ENCODE data around the gene ACOT7.

Gene ACOT7

GRCh38 chr1:6359216-6360116 lies 34.1 kb downstream of the ACOT7 start:
- no peak for DNase-seq

GRCh38 chr1:6358757-6359201 lies 34.8 kb downstream of the ACOT7 start:
- peak; percentile 44 for DNase-seq

DNA sequence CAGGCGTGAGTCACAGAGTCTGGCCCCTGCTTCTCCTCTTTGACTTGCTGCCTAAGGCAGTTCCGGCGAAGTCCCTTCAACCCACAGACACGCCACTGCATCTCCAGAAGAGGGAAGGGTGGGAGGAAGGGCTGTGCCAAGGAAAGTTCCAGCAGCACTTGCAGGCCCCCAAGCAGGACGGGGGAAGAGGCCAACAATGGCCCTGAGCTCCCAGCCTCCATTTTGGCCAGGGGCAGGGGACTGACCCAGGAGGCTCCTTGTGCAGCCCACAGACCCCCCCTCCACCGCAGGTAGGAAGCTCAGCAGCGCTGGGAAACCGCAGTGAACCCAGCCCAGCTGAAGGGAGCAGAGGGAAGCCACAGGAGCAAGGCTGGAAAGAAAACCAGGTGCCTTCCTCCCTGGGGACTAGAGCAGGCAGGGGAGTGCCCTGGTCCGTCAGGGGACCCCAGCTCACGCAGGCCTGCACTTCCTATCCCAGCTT lies 35.4 kb downstream of the ACOT7 start:
- DNase-seq = no peak

- no peak for DNase-seq
Measured at GRCh38 chr1:6357243-6357936, 36.2 kb downstream of the ACOT7 start.

GRCh38 chr1:6355621-6356020 lies 37.9 kb downstream of the ACOT7 start:
- no peak for DNase-seq

DNA sequence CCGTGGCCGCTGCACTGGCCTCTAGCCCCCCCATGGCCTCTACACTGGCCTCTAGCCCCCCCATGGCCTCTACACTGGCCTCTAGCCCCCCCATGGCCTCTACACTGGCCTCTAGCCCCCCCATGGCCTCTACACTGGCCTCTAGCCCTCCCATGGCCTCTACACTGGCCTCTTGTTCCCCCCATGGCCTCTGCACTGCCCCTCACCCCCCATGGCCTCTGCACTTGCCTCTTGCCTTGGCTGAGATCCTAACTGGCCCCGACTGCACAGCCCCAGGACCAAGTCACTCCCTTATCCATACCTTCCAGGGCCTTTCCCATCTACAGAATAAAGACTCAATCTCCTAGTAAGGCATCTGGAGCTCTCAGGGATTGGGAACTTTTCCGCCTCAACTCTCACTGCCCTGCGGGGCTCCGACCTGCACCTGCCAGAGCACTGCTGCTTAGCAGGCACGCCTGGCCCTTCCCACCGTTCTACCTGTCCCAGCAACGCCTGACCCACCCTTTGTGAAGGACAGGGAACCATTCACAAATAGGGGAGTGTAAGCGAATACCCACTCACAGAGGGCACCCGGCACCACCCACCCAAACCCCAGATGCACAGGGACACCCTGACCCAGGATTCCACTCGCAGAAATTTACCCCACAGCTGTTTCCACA lies 38.8 kb downstream of the ACOT7 start:
- no peak for DNase-seq

- DNase-seq = no peak
Measured at GRCh38 chr1:6353955-6354658, 39.5 kb downstream of the ACOT7 start.

- no peak for DNase-seq
Measured at GRCh38 chr1:6353619-6353954, 40.0 kb downstream of the ACOT7 start.

GRCh38 chr1:6352138-6352563 lies 41.4 kb downstream of the ACOT7 start:
- DNase-seq = no peak

- DNase-seq = no peak
Measured at GRCh38 chr1:6351480-6352137, 42.0 kb downstream of the ACOT7 start.

DNA sequence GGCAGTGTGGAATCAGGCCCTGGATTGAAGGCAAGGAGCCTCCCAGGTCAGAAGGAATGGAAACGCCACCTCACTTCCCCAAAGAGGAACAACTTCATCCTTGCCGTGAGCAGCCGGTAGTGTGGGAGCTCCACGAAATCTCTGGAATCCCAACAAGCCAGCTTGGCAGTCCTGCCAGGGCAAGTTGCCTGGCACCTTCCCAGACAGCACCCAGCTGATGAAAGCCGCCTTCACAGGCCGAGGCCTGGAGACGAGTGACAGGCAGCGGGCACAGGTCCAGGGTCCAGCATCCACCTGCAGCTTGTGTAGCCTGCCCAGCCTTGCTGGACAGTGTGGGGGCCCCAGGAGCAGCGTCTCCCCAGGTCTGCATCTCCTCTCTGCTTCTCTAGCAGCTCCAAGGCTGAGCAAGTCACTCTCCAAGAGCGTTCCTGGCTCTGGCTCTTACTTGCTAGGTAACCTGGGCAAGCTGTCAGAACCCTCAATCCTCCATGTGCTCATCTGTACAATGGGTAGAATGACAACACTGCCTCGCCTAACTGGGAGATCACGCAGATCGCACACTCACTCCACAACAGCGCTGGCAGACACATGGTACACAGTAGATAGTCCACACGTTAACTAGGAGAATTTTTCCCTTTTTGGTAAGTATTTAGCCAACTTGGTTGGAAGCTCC lies 43.0 kb downstream of the ACOT7 start:
- no peak for DNase-seq

DNA sequence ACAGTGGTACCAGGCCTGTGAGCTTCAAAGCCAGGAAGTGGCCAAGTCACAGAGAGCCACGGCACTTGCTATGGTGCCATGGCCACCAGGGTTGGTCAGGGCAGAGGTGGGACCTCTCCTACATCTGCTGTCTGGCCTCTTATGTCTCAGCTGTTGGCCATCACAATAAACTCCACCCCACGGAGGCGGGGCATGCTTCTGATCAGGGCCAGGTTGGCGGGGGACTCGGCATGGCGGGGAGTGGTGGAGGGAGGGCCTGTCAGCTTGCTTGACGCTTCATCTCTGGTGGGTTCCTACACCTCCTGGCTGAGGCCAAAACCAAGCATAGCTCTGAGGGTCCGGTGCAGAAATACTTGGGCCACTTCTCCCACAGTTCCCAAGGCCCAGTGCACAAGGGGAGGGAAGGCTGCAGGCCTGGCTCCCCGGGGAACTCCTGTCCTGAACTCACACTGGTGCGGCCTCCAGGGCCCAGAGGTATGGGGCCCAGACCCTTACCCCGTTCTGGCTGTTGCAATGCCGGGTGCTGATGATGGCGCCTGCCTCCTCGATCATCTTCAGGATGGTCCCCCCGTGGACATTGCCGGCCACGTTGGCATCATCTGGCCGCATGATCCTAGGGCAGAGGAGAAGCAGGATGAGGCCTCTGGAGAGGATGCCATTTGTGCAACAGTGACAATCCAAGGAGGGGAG lies 44.2 kb downstream of the ACOT7 start:
- DNase-seq = no peak

DNA sequence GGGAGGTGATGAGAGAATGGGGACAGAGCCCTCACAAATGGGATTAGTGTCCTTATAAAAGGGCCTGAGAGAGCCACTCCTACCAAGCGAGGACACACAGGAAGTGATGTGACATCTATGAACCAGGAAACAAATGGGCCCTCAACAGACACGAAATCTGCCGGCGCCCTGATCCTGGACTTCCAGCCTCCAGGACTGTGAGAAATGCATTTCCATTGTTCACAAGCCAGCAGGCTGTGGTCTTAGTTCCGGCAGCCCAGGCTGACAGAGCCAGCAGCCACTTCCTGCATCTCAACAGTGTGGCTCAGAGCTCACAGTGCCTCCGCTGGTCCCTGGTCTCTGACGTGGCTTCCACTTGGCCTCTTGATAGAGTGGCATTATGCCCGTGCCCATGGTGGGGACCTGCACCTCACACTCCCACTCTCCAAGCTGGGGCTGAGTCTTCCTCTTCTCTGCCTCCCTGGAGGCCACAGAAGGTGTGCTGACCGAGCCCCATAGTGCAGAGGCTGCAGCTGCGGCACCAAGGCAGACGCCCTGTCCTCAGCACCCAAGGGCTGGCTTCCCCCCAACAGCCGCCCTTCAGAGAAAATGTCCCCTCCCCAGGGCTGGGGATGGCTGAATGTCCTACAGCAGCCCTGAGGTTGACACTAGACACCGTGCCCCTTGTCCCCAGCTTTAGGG lies 44.9 kb downstream of the ACOT7 start:
- DNase-seq = peak; percentile 18

GRCh38 chr1:6347641-6348487 lies 45.7 kb downstream of the ACOT7 start:
- DNase-seq = peak; percentile 62

DNA sequence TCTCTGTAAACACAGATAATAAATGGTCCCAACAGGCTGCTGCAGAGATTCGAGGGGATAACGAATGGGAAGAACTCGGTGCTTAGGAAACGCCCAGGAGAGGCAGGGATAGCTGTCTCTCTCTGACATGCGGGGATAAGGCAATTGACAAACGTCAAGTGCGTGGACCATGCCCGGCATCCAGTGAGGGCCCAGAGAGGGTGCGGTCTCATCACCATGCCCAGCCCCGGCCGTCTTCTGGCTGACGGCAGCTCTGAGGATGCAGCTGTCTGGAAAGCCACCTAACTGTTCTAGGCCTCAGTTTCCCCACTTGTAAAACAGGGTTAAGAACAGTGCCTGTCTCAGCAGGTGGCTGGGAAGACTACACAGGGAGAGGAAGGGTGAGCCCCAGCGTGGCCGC lies 48.1 kb downstream of the ACOT7 start:
- no peak for DNase-seq

DNA sequence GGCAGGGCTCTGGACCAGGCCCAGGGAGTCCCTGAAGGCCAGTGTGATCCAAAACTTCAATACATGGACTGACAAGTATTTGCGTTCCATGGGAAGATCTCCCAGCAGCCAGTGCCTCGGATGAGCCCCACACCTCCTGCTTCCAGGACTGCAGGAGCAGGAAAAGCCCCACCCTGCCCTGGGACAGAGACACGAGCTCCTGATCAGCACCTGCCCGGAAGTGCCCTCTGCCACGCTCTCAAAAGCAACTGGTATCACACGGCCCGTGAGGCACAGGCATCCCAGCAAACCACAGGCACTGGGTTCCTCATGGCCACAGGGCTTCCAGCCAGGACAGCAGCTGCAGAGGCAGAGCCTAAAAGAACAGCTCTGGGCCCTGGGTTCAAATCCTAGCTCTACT lies 48.6 kb downstream of the ACOT7 start:
- no peak for DNase-seq

GRCh38 chr1:6343506-6344405 lies 49.8 kb downstream of the ACOT7 start:
- peak; percentile 37 for DNase-seq

GRCh38 chr1:6342056-6342455 lies 51.5 kb downstream of the ACOT7 start:
- DNase-seq = no peak
